Tibial nerve (tissue), 4 donors: ENCODE measurements around the gene FASN. TPM values are rescaled to one million over a fixed set of nuclear protein-coding genes. Genes with fewer than 3 reads are reported as not detected.

Experiments used
- DNase-seq, 2 donors: peaks; one replicate each; pipeline ENCODE4 v3.0.0-alpha.2; 2019; ENCODE audit warnings: low spot score in 2 of 2
- H3K27ac ChIP-seq, 4 donors: fragments of 200-600 bp; sonication (generic) in 3 of 4; one replicate each; pipeline ENCODE4 v1.5.1; 2017 to 2019; ENCODE audit warnings: mild to moderate bottlenecking in 1 of 4
- H3K27me3 ChIP-seq, 2 donors: fragments of 200-600 bp; sonication (generic) in 1 of 2; one replicate each; pipeline versions ENCODE4 v1.5.1 to v1.6.0; 2017 to 2019
- H3K36me3 ChIP-seq, 3 donors: fragments of 200-600 bp; sonication (generic); one replicate each; pipeline ENCODE4 v1.5.1; 2018 to 2019
- H3K4me1 ChIP-seq, 4 donors: fragments of 200-600 bp; sonication (generic) in 3 of 4; one replicate each; pipeline ENCODE4 v1.5.1; 2017 to 2019
- H3K4me3 ChIP-seq, 4 donors: fragments of 200-600 bp; sonication (generic) in 3 of 4; one replicate each; pipeline ENCODE4 v1.5.1; 2017 to 2019; ENCODE audit warnings: mild to moderate bottlenecking in 1 of 4, moderate library complexity in 1 of 4
- H3K9me3 ChIP-seq, 4 donors: fragments of 200-600 bp; sonication (generic) in 3 of 4; one replicate each; pipeline ENCODE4 v1.5.1; 2017 to 2019
- EP300 ChIP-seq, 2 donors: sonication (generic); formaldehyde crosslinking; IDR thresholded peaks; one replicate each; pipeline ENCODE4 v1.6.1; 2017; ENCODE audit warnings: antibody characterized with exemption in 2 of 2, mild to moderate bottlenecking in 1 of 2
- POLR2A ChIP-seq, 2 donors: fragments of 450-650 bp; IDR thresholded peaks; one replicate each; pipeline ENCODE4 v1.6.1; 2017; ENCODE audit warnings: antibody characterized with exemption in 2 of 2, mild to moderate bottlenecking in 2 of 2, moderate library complexity in 2 of 2
- WGBS, 2 donors: methylation state at CpG; one replicate each; pipeline ENCODE4 v1.1.5; 2018; 5-methylcytosine and 5-hydroxymethylcytosine counted together
- total RNA-seq, 4 donors: library from RNA; depleted of rRNA; stranded (reverse); fragments of >200 nt; gene quantifications; one replicate each; pipeline ENCODE4 v1.1.0, GENCODE V29; 2016
- TF ChIP-seq, protein P1 (sequence below), 5 experiments: fragments of 200-600 bp in 3 of 5; fragments of 450-650 bp in 2 of 5; sonication (generic) in 3 of 5; IDR thresholded peaks; one replicate each; pipeline ENCODE4 v1.5.1; 2016 to 2019; ENCODE audit warnings: antibody characterized with exemption in 5 of 5, mild to moderate bottlenecking in 3 of 5, moderate library complexity in 2 of 5

The FASN gene
- total RNA-seq, 4 donors from 2014 or later = 129 to 319 (median 160) TPM

DNA sequence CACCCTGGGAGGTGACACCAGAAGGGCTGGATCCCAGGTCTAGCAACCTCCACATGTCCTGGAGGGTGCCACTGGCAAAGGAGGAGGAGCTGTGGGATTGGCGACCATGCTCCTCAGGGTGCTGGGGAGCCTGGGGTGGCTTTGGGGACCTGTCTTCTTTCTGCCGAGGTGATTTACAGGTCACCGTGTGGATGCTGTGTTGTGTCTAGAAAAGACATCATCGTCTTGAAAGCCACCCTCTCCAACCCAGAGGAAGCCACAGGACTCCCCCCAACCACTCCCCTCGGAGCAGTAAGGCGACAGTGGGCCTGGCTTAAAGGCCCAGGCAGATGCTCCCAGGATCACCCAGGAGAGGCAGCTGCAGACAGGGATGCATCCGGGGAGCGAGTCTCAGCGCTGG lies 29.7 kb upstream of the FASN start:
- peaks cover 0 to 45% (median 0%) of the 10 kb centered on the region in 3 donors for H3K36me3 ChIP-seq
- 81 to 97% methylated on average over 6 to 9 of the region's 9 CpGs for WGBS, 2 donors
- TF ChIP-seq, protein P1, sequence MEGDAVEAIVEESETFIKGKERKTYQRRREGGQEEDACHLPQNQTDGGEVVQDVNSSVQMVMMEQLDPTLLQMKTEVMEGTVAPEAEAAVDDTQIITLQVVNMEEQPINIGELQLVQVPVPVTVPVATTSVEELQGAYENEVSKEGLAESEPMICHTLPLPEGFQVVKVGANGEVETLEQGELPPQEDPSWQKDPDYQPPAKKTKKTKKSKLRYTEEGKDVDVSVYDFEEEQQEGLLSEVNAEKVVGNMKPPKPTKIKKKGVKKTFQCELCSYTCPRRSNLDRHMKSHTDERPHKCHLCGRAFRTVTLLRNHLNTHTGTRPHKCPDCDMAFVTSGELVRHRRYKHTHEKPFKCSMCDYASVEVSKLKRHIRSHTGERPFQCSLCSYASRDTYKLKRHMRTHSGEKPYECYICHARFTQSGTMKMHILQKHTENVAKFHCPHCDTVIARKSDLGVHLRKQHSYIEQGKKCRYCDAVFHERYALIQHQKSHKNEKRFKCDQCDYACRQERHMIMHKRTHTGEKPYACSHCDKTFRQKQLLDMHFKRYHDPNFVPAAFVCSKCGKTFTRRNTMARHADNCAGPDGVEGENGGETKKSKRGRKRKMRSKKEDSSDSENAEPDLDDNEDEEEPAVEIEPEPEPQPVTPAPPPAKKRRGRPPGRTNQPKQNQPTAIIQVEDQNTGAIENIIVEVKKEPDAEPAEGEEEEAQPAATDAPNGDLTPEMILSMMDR (IDR thresholded peaks at IDR 0.05) = no peak
- no peaks in the 10 kb centered on the region for H3K27me3 ChIP-seq
- no peak for DNase-seq
- no peaks in the 10 kb centered on the region for H3K4me1 ChIP-seq
- H3K9me3 ChIP-seq = no peaks in the 10 kb centered on the region
- no peak overlapping the region for H3K27ac ChIP-seq
- H3K4me3 ChIP-seq = no peak overlapping the region

GRCh38 chr17:82127315-82127595 lies 29.2 kb upstream of the FASN start:
- TF ChIP-seq, protein P1 (IDR thresholded peaks at IDR 0.05) = no peak
- TF ChIP-seq EP300 (IDR thresholded peaks at IDR 0.05) = no peak
- TF ChIP-seq POLR2A (IDR thresholded peaks at IDR 0.05) = no peak
- H3K27me3 ChIP-seq = no peaks in the 10 kb centered on the region
- no peak overlapping the region for H3K4me3 ChIP-seq
- H3K4me1 ChIP-seq = peaks cover 0 to 2% (median 0%) of the 10 kb centered on the region in 4 donors
- WGBS, 2 donors = 72 to 90% methylated on average over 11 of the region's 11 CpGs
- no peak for DNase-seq
- no peaks in the 10 kb centered on the region for H3K9me3 ChIP-seq
- peak overlapping the region in 1 of 4 donors; percentile 40 for H3K27ac ChIP-seq
- H3K36me3 ChIP-seq = peaks cover 0 to 50% (median 0%) of the 10 kb centered on the region in 3 donors

DNA sequence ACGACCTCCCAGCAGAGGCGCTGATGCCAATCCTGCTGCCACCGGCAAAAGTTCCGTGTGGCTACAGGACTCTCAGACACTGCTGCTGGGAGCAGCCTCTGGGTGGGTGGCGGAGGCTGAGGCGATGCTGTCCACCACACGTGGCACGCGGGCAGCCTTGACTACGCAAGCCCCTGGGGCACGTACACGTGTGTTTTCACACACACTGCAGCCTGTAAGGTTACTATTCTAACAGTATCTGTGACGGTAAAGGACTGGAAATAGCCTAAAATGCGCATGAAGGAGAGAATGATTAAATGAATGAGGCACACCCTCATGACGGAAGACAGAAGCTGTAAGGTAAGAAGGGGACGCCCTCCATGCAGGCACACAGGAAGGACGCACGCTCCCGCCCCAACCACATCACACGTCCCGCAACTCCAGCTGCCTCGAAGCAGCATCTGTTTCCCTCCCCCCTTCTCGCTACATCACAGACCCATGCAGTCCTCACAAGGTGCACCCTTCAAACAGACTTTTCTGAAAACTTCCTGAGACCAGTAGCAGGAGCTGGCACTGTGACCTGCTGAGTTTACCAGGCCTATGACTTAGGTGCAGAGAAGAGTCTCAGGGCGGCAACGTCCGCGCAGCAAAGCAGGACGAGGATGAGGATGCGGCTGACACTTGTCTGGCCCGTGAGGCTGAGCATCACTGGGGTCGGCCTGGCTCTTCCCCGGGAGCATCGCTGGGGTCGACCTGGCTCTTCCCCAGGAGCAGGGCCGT lies 28.7 kb upstream of the FASN start:
- peaks cover 0 to 7% (median 0%) of the 10 kb centered on the region in 4 donors for H3K4me1 ChIP-seq
- H3K36me3 ChIP-seq = peaks cover 0 to 54% (median 0%) of the 10 kb centered on the region in 3 donors
- peak overlapping the region in 1 of 4 donors; percentile 40 for H3K27ac ChIP-seq
- H3K27me3 ChIP-seq = no peaks in the 10 kb centered on the region
- H3K9me3 ChIP-seq = no peaks in the 10 kb centered on the region
- no peak overlapping the region for H3K4me3 ChIP-seq
- no peak for DNase-seq
- TF ChIP-seq, protein P1 (IDR thresholded peaks at IDR 0.05) = no peak
- TF ChIP-seq POLR2A (IDR thresholded peaks at IDR 0.05) (no peak), EP300 (IDR thresholded peaks at IDR 0.05) (no peak)
- WGBS, 2 donors = 80 to 88% methylated on average over 34 to 35 of the region's 35 CpGs

GRCh38 chr17:82124101-82124500 lies 26.1 kb upstream of the FASN start:
- TF ChIP-seq, protein P1 (IDR thresholded peaks at IDR 0.05) = no peak
- TF ChIP-seq POLR2A (IDR thresholded peaks at IDR 0.05) = no peak
- no peak for TF ChIP-seq EP300 (IDR thresholded peaks at IDR 0.05)
- Histone ChIP-seq H3K4me1 (peaks cover 0 to 22% (median 9%) of the 10 kb centered on the region in 4 donors), H3K27me3 (no peaks in the 10 kb centered on the region), H3K4me3 (no peak overlapping the region), H3K36me3 (peaks cover 0 to 54% (median 0%) of the 10 kb centered on the region in 3 donors), H3K9me3 (no peaks in the 10 kb centered on the region), H3K27ac (no peak overlapping the region)
- WGBS, 2 donors = 83 to 89% methylated on average over 4 of the region's 4 CpGs
- no peak for DNase-seq
